IMR-90 (cell line): ENCODE measurements around the gene PRSS22. TPM values are rescaled to one million over a fixed set of nuclear protein-coding genes. Genes with fewer than 3 reads are reported as not detected.

Source experiments
- ATAC-seq: fragments of 200-7000 bp; cut with Tn5 transposase; 2 replicates; pipeline ENCODE4 v1.9.1; 2020; ENCODE audit warnings: low read depth, mild to moderate bottlenecking, moderate library complexity
- BruUV-seq: library from RNA; stranded (reverse); fragments of 400-500 nt; replicated peaks from 2 replicates; lab custom pipeline; 2021; lab: Mats Ljungman, UMichigan
- CTCF ChIA-PET: fragments of 300-600 bp; formaldehyde crosslinking; extraction: SDS; loops from one replicate; lab custom pipeline; 2021; ENCODE audit warnings: antibody characterized with exemption; lab: Yijun Ruan, JAX
- POLR2A ChIA-PET: fragments of 300-600 bp; sonication (Branson Sonifier 250); formaldehyde crosslinking; loops from one replicate; lab custom pipeline; 2022; ENCODE audit warnings: antibody characterized with exemption; ENCODE audit not compliant: unreplicated experiment; lab: Charles Lee
- DNase-seq: peaks from one replicate; pipeline ENCODE4 v3.0.0; 2013
- H2AFZ ChIP-seq: replicated peaks from 2 replicates; pipeline ENCODE3; 2013; ENCODE audit warnings: low read length, mild to moderate bottlenecking; ENCODE audit not compliant: poor library complexity
- H2AK5ac ChIP-seq: 2 replicates; pipeline ENCODE4 v1.6.1; 2013; ENCODE audit warnings: low read depth, low read length, inconsistent platforms
- H2AK9ac ChIP-seq: replicated peaks from 2 replicates; pipeline ENCODE3; 2013; ENCODE audit warnings: mild to moderate bottlenecking, low read depth, low read length, moderate library complexity; ENCODE audit not compliant: poor library complexity
- H2BK120ac ChIP-seq: 2 replicates; pipeline ENCODE4 v1.6.1; 2013; ENCODE audit warnings: low read depth, low read length, inconsistent platforms
- H2BK15ac ChIP-seq: 3 replicates; pipeline ENCODE4 v1.6.1; 2013; ENCODE audit warnings: low read depth, low read length, inconsistent platforms
- H2BK20ac ChIP-seq: 2 replicates; pipeline ENCODE4 v1.6.1; 2013; ENCODE audit warnings: low read depth, mild to moderate bottlenecking, inconsistent platforms, low read length, moderate library complexity
- H2BK5ac ChIP-seq: 2 replicates; pipeline ENCODE4 v1.6.1; 2013; ENCODE audit warnings: mild to moderate bottlenecking, low read depth, low read length, inconsistent platforms; ENCODE audit not compliant: poor library complexity, severe bottlenecking
- H3K14ac ChIP-seq: replicated peaks from 2 replicates; pipeline ENCODE4 v1.6.1; 2013; ENCODE audit warnings: low read depth, low read length, inconsistent platforms
- H3K18ac ChIP-seq: 2 replicates; pipeline ENCODE4 v1.6.1; 2013; ENCODE audit warnings: low read depth, low read length, control low read depth
- H3K23ac ChIP-seq: 2 replicates; pipeline ENCODE4 v1.6.1; 2013; ENCODE audit warnings: low read depth, low read length, inconsistent platforms
- H3K27ac ChIP-seq: 2 replicates; pipeline ENCODE4 v1.5.1; 2013; ENCODE audit warnings: mild to moderate bottlenecking, control low read depth, low read length; ENCODE audit not compliant: insufficient read depth
- H3K27me3 ChIP-seq: 2 replicates; pipeline ENCODE4 v1.6.1; 2013; ENCODE audit warnings: low read length; ENCODE audit not compliant: control insufficient read depth, insufficient read depth
- H3K36me3 ChIP-seq: 2 replicates; pipeline ENCODE4 v1.6.1; 2013; ENCODE audit warnings: low read length, mixed read lengths; ENCODE audit not compliant: control insufficient read depth, insufficient read depth
- H3K4ac ChIP-seq: 2 replicates; pipeline ENCODE4 v1.6.1; 2013; ENCODE audit warnings: low read depth, low read length, inconsistent platforms
- H3K4me1 ChIP-seq: 2 replicates; pipeline ENCODE4 v1.6.1; 2013; ENCODE audit warnings: low read length, mixed read lengths; ENCODE audit not compliant: control insufficient read depth, insufficient read depth
- H3K4me2 ChIP-seq: 2 replicates; pipeline ENCODE4 v1.6.1; 2013; ENCODE audit warnings: low read depth, mild to moderate bottlenecking, control low read depth, low read length, moderate library complexity
- H3K4me3 ChIP-seq: 2 replicates; pipeline ENCODE4 v1.5.1; 2013; ENCODE audit warnings: low read depth, mild to moderate bottlenecking, control low read depth, low read length, moderate library complexity; ENCODE audit not compliant: insufficient read depth
- H3K56ac ChIP-seq: 2 replicates; pipeline ENCODE4 v1.6.1; 2013; ENCODE audit warnings: low read length, inconsistent platforms; ENCODE audit not compliant: insufficient read depth; ENCODE audit errors: extremely low read depth
- H3K79me1 ChIP-seq, 2 experiments: 2 replicates each; pipeline ENCODE4 v1.6.1; 2013; ENCODE audit warnings: low read length in 2 of 2, inconsistent platforms in 1 of 2, low read depth in 1 of 2
- H3K9ac ChIP-seq: 2 replicates; pipeline ENCODE4 v1.6.1; 2013; ENCODE audit warnings: low read depth, low read length, control low read depth
- H3K9me1 ChIP-seq: 2 replicates; pipeline ENCODE4 v1.6.1; 2013; ENCODE audit warnings: low read length, inconsistent platforms; ENCODE audit not compliant: insufficient read depth
- H3K9me3 ChIP-seq: 2 replicates; pipeline ENCODE4 v1.6.1; 2013; ENCODE audit warnings: low read length; ENCODE audit not compliant: control insufficient read depth, insufficient read depth
- H4K20me1 ChIP-seq: 2 replicates; pipeline ENCODE4 v1.6.1; 2013; ENCODE audit warnings: low read length, inconsistent platforms; ENCODE audit not compliant: insufficient read depth
- H4K5ac ChIP-seq: 2 replicates; pipeline ENCODE4 v1.6.1; 2013; ENCODE audit warnings: mild to moderate bottlenecking, low read depth, low read length, control low read depth
- H4K8ac ChIP-seq, 2 experiments: 2 replicates each; pipeline ENCODE4 v1.6.1; 2013; ENCODE audit warnings: low read depth in 2 of 2, low read length in 2 of 2, control low read depth in 1 of 2, inconsistent platforms in 1 of 2
- H4K91ac ChIP-seq: 2 replicates; pipeline ENCODE4 v1.6.1; 2013; ENCODE audit warnings: low read depth, low read length, inconsistent platforms; ENCODE audit not compliant: insufficient read depth
- BHLHE40 ChIP-seq: fragments of 150-350 bp; IDR thresholded peaks from 2 replicates; pipeline ENCODE4 v1.6.1; 2016; ENCODE audit warnings: mild to moderate bottlenecking, low read depth, low read length
- CEBPB ChIP-seq: IDR thresholded peaks from 2 replicates; pipeline ENCODE4 v1.6.1; 2012; ENCODE audit warnings: low read depth, low read length, improper control_type of control experiment
- CTCF ChIP-seq: conservative IDR thresholded peaks from 2 replicates; pipeline ENCODE4 v1.5.1; 2012; ENCODE audit warnings: mild to moderate bottlenecking, low read depth, low read length, improper control_type of control experiment
- FOS ChIP-seq: fragments of 150-350 bp; IDR thresholded peaks from 2 replicates; pipeline ENCODE4 v1.6.1; 2016; ENCODE audit warnings: low read depth, low read length
- MAFK ChIP-seq: IDR thresholded peaks from 2 replicates; pipeline ENCODE4 v1.6.1; 2012; ENCODE audit warnings: low read depth, low read length, improper control_type of control experiment
- MAZ ChIP-seq: IDR thresholded peaks from 2 replicates; pipeline ENCODE4 v1.6.1; 2012; ENCODE audit warnings: low read depth, mild to moderate bottlenecking, low read length, improper control_type of control experiment, moderate library complexity, borderline replicate concordance
- NFE2L2 ChIP-seq: fragments of 150-350 bp; IDR thresholded peaks from 2 replicates; pipeline ENCODE4 v1.6.1; 2016; ENCODE audit warnings: low read depth, mild to moderate bottlenecking, low read length
- POLR2A ChIP-seq: IDR thresholded peaks from 2 replicates; pipeline ENCODE4 v1.6.1; 2012; ENCODE audit warnings: mild to moderate bottlenecking, low read depth, low read length
- RAD21 ChIP-seq: IDR thresholded peaks from 2 replicates; pipeline ENCODE4 v1.6.1; 2012; ENCODE audit warnings: low read length, improper control_type of control experiment
- SMC3 ChIP-seq: fragments of 150-350 bp; IDR thresholded peaks from 2 replicates; pipeline ENCODE4 v1.6.1; 2016; ENCODE audit warnings: low read depth, mild to moderate bottlenecking, antibody characterized with exemption, low read length, moderate library complexity
- WGBS, 2 experiments: methylation state at CpG; one replicate each; pipeline versions ENCODE4 v1.1.5 to v1.1.7; 2013; ENCODE audit warnings: missing lambda C conversion rate in 2 of 2; ENCODE audit not compliant: insufficient read length in 1 of 2; ENCODE audit errors: extremely low coverage in 2 of 2; 5-methylcytosine and 5-hydroxymethylcytosine counted together
- dilution Hi-C: fragments of 300-500 bp; cut with HindIII; formaldehyde crosslinking; loops from one replicate; pipeline ENCODE4 v1.14.3; 2018; ENCODE audit warnings: low sequenced_read_pairs; ENCODE audit not compliant: unreplicated experiment
- in situ Hi-C: fragments of 300-500 bp; cut with MboI; formaldehyde crosslinking; loops from 3 replicates; pipeline ENCODE4 v1.14.3; 2019; ENCODE audit warnings: low sequenced_read_pairs, inconsistent platforms, mixed read lengths
- intact Hi-C: fragments of 100-400 bp; cut with micrococcal nuclease; formaldehyde crosslinking; loops from 2 replicates; pipeline ENCODE4 v1.10.0; 2022
- polyA plus RNA-seq, 3 experiments: library from polyadenylated mRNA; depleted of rRNA; stranded (reverse); fragments of >200 nt; gene quantifications; 2 replicates each; pipeline ENCODE4 v1.2.3, GENCODE V29; 2012; ENCODE audit warnings: low replicate concordance in 1 of 3
- total RNA-seq: library from RNA; depleted of rRNA; stranded (reverse); fragments of >200 nt; gene quantifications from 2 replicates; pipeline ENCODE4 v1.2.3, GENCODE V29; 2012
- TF ChIP-seq, protein P1 (sequence below): fragments of 150-350 bp; IDR thresholded peaks from 2 replicates; pipeline ENCODE4 v1.6.1; 2017; ENCODE audit warnings: mild to moderate bottlenecking, antibody characterized with exemption, low read length, low read depth
- TF ChIP-seq, protein P2 (sequence below): fragments of 150-350 bp; IDR thresholded peaks from 2 replicates; pipeline ENCODE4 v1.6.1; 2016; ENCODE audit warnings: low read depth, mild to moderate bottlenecking, low read length, moderate library complexity, borderline replicate concordance

The PRSS22 gene
- total and polyA plus RNA-seq, 2 of the 4 experiments (the other 2 are of a cell fraction), result not detected

DNA sequence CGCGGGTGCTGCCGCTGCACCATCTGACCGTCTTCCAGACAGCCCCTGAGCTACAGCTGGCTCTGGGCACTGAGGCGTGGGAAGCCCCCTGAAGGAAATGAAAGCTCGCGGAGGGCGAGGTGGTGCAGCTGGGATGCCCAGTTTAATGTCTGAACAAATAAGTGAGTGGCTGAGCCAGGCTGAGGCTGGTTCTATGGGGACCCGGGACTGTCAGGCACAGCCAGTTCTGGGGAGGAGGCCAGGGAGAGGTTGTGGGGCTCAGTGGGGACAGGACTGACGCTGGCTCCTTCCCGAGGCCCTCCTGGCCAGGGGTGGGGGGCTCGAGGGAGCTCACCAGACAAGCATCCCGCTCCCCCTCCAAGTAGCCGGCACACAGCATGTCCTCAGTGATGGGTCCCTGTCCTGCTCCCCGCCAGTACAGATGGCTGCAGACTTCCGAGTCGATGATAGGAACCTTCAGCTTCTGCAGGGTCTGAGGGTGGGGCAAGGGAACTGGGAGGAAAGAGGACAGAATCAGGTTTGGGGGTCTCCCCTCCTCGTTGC, 4.4 kb downstream of the PRSS22 start:
- ATAC-seq (no peak), DNase-seq (no peak)
- no TSS peak for BruUV-seq

More for the DNA sequence above, 4.4 kb downstream of the PRSS22 start:
- CTCF ChIA-PET, result interaction anchor here (1.2 to 1.4 kb wide), 2 partner anchors 14 to 15 kb away, joined by 3 to 4 read pairs; no protein-coding TSS in a partner anchor
- Histone ChIP-seq H2AK9ac (peak overlapping the region; percentile 50), H3K79me1 (no peaks in the 10 kb centered on the region), H3K9me3 (peaks cover 5% of the 10 kb centered on the region), H2AK5ac (no peak overlapping the region), H4K5ac (no peak overlapping the region), H4K91ac (no peak overlapping the region), H3K27me3 (peaks cover 24% of the 10 kb centered on the region), H3K9me1 (no peaks in the 10 kb centered on the region), H3K18ac (no peak overlapping the region), H3K36me3 (no peaks in the 10 kb centered on the region), H2BK120ac (no peak overlapping the region), H3K4me2 (no peak overlapping the region), H3K27ac (no peak overlapping the region), H2BK20ac (no peak overlapping the region), H3K23ac (no peak overlapping the region), H3K14ac (no peak overlapping the region), H3K4ac (no peak overlapping the region), H2BK5ac (no peak overlapping the region), H4K20me1 (no peaks in the 10 kb centered on the region), H3K9ac (no peak overlapping the region), H2AFZ (peak overlapping the region; percentile 49), H3K4me1 (0 out of 2 replicates have a peak, but pooled peaks cover 2% of the 10 kb centered on the region), H3K56ac (no peak overlapping the region), H3K4me3 (no peak overlapping the region), H2BK15ac (no peak overlapping the region), H4K8ac (no peak overlapping the region)
- POLR2A ChIA-PET, result interaction anchor here (0.7 kb wide), 1 partner anchor 15 kb away, joined by 4 read pairs; no protein-coding TSS in a partner anchor
- WGBS, 2 experiments, result 55% methylated on average over 5 of the region's 18 CpGs; no CpG with 5 or more reads in 1 of the 2 experiments
- dilution Hi-C loops (no loop called here), intact Hi-C loops (no loop called here), in situ Hi-C loops (no loop called here)
- no peak for TF ChIP-seq MAFK
- no peak for TF ChIP-seq FOS
- no peak for TF ChIP-seq RAD21
- no peak for TF ChIP-seq CEBPB
- no peak for TF ChIP-seq NFE2L2
- no peak for TF ChIP-seq CTCF
- TF ChIP-seq POLR2A, result no peak
- no peak for TF ChIP-seq MAZ
- TF ChIP-seq, protein P1, sequence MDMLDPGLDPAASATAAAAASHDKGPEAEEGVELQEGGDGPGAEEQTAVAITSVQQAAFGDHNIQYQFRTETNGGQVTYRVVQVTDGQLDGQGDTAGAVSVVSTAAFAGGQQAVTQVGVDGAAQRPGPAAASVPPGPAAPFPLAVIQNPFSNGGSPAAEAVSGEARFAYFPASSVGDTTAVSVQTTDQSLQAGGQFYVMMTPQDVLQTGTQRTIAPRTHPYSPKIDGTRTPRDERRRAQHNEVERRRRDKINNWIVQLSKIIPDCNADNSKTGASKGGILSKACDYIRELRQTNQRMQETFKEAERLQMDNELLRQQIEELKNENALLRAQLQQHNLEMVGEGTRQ, result no peak
- TF ChIP-seq, protein P2, sequence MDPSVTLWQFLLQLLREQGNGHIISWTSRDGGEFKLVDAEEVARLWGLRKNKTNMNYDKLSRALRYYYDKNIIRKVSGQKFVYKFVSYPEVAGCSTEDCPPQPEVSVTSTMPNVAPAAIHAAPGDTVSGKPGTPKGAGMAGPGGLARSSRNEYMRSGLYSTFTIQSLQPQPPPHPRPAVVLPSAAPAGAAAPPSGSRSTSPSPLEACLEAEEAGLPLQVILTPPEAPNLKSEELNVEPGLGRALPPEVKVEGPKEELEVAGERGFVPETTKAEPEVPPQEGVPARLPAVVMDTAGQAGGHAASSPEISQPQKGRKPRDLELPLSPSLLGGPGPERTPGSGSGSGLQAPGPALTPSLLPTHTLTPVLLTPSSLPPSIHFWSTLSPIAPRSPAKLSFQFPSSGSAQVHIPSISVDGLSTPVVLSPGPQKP, result no peak
- no peak for TF ChIP-seq BHLHE40
- no peak for TF ChIP-seq SMC3
